ENCODE measurements around the gene NOSIP. TPM values are rescaled to one million over a fixed set of nuclear protein-coding genes. Genes with fewer than 3 reads are reported as not detected.
A peak's percentile ranks its signal among the peaks of the same experiment; 100 is the strongest.

NOSIP gene
- total RNA-seq, 2 donors from 2014 or later: 58.0 to 62.3 TPM

GRCh38 chr19:49591731-49592485 lies 11.6 kb upstream of the NOSIP start:
- no peak for TF ChIP-seq CTCF (conservative IDR thresholded peaks at IDR 0.05)
- 0 to 2% methylated on average over 21 to 48 of the region's 51 CpGs for WGBS, 2 experiments (ENCODE audit: insufficient coverage in 1 of 2, insufficient read length in 1 of 2)
- H3K4me3 Mint-ChIP-seq: peak overlapping the region; percentile 95
- peak; percentile 86 for DNase-seq
- no peaks in the 10 kb centered on the region for H3K9me3 ChIP-seq (ENCODE audit: control insufficient read depth, low read length)
- H3K27ac Mint-ChIP-seq: peak overlapping the region; percentile 95
- no peaks in the 10 kb centered on the region for H3K27me3 Mint-ChIP-seq (ENCODE audit: insufficient read depth)
- H3K9me3 Mint-ChIP-seq: no peaks in the 10 kb centered on the region
- no peaks in the 10 kb centered on the region for H3K27me3 ChIP-seq (ENCODE audit: control insufficient read depth, insufficient read depth, low read length, poor library complexity, severe bottlenecking)
- H3K27ac ChIP-seq (ENCODE audit: low read depth, low read length): peak overlapping the region; percentile 72
- peaks cover 14% of the 10 kb centered on the region for H3K4me1 Mint-ChIP-seq
- H3K36me3 Mint-ChIP-seq (ENCODE audit: low read depth): peaks cover 21% of the 10 kb centered on the region
- H3K36me3 ChIP-seq (ENCODE audit: control insufficient read depth, insufficient read depth, low read length): peaks cover 14% of the 10 kb centered on the region
- peak overlapping the region; percentile 71 for H3K9ac ChIP-seq (ENCODE audit: extremely low read depth, low read length, poor library complexity, severe bottlenecking)
- H3K4me3 ChIP-seq (ENCODE audit: low read length): peak overlapping the region; percentile 98
- H3K4me1 ChIP-seq (ENCODE audit: control insufficient read depth, insufficient read depth, low read length): no peaks in the 10 kb centered on the region

GRCh38 chr19:49590971-49591730 lies 10.8 kb upstream of the NOSIP start, which contains the start of gene PRR12:
TSS of gene PRR12 (plus strand) at chr19:49591182. CDS start at chr19:49591655, 473 bp downstream.
- no peak for TF ChIP-seq CTCF (conservative IDR thresholded peaks at IDR 0.05)
- Histone ChIP-seq H3K27me3 (ENCODE audit: control insufficient read depth, insufficient read depth, low read length, poor library complexity, severe bottlenecking) (no peaks in the 10 kb centered on the region), H3K9me3 (ENCODE audit: control insufficient read depth, low read length) (no peaks in the 10 kb centered on the region), H3K4me1 (ENCODE audit: control insufficient read depth, insufficient read depth, low read length) (no peaks in the 10 kb centered on the region), H3K36me3 (ENCODE audit: control insufficient read depth, insufficient read depth, low read length) (peaks cover 14% of the 10 kb centered on the region), H3K9ac (ENCODE audit: extremely low read depth, low read length, poor library complexity, severe bottlenecking) (peak within 1 kb of the TSS; percentile 90), H3K4me3 (ENCODE audit: low read length) (peak within 1 kb of the TSS; percentile 98), H3K27ac (ENCODE audit: low read depth, low read length) (peak within 1 kb of the TSS; percentile 72)
- Mint-ChIP-seq H3K9me3 (no peaks in the 10 kb centered on the region), H3K36me3 (ENCODE audit: low read depth) (peaks cover 18% of the 10 kb centered on the region), H3K4me3 (peak within 1 kb of the TSS; percentile 95), H3K4me1 (peaks cover 14% of the 10 kb centered on the region), H3K27ac (peak within 1 kb of the TSS; percentile 95), H3K27me3 (ENCODE audit: insufficient read depth) (no peaks in the 10 kb centered on the region)
- WGBS, 2 experiments (ENCODE audit: insufficient coverage in 1 of 2, insufficient read length in 1 of 2): 0% methylated on average over 23 of the region's 66 CpGs; no CpG with 5 or more reads in 1 of the 2 experiments
- DNase-seq: peak; percentile 89

- Histone ChIP-seq H3K27me3 (ENCODE audit: control insufficient read depth, insufficient read depth, low read length, poor library complexity, severe bottlenecking) (no peaks in the 10 kb centered on the region), H3K36me3 (ENCODE audit: control insufficient read depth, insufficient read depth, low read length) (peaks cover 14% of the 10 kb centered on the region), H3K9me3 (ENCODE audit: control insufficient read depth, low read length) (no peaks in the 10 kb centered on the region), H3K9ac (ENCODE audit: extremely low read depth, low read length, poor library complexity, severe bottlenecking) (peak overlapping the region; percentile 90), H3K4me1 (ENCODE audit: control insufficient read depth, insufficient read depth, low read length) (no peaks in the 10 kb centered on the region), H3K4me3 (ENCODE audit: low read length) (peak overlapping the region; percentile 95), H3K27ac (ENCODE audit: low read depth, low read length) (peak overlapping the region; percentile 71)
- no peaks in the 10 kb centered on the region for H3K9me3 Mint-ChIP-seq
- WGBS, 2 experiments (ENCODE audit: insufficient coverage in 1 of 2, insufficient read length in 1 of 2): 0% methylated on average over 25 to 58 of the region's 58 CpGs
- peak; percentile 25 for TF ChIP-seq CTCF (conservative IDR thresholded peaks at IDR 0.05)
- H3K27me3 Mint-ChIP-seq (ENCODE audit: insufficient read depth): no peaks in the 10 kb centered on the region
- peaks cover 14% of the 10 kb centered on the region for H3K4me1 Mint-ChIP-seq
- H3K4me3 Mint-ChIP-seq: peak overlapping the region; percentile 95
- peaks cover 16% of the 10 kb centered on the region for H3K36me3 Mint-ChIP-seq (ENCODE audit: low read depth)
- peak overlapping the region; percentile 95 for H3K27ac Mint-ChIP-seq
- peak; percentile 100 for DNase-seq
Measured at GRCh38 chr19:49590071-49590970, 10.0 kb upstream of the NOSIP start.

Measured in endodermal cell (in vitro differentiated cells).